GM12878 (cell line): ENCODE results near the gene COPZ1. TPM values are rescaled to one million over a fixed set of nuclear protein-coding genes. Genes with fewer than 3 reads are reported as not detected.
A peak's percentile ranks its signal among the peaks of the same experiment; 100 is the strongest.

Experiments used
- ATAC-seq: fragments of 200-7000 bp; cut with Tn5 transposase; 3 replicates; pipeline ENCODE4 v1.9.1; 2020; ENCODE audit warnings: mild to moderate bottlenecking, moderate library complexity
- BruUV-seq: library from RNA; stranded (reverse); fragments of 400-500 nt; replicated peaks from 2 replicates; lab custom pipeline; 2021; lab: Mats Ljungman, UMichigan
- CTCF ChIA-PET: fragments of 300-600 bp; sonication (Branson Sonifier 250); formaldehyde crosslinking; extraction: SDS; loops from one replicate; lab custom pipeline; 2021; ENCODE audit warnings: inconsistent platforms; lab: Yijun Ruan, JAX
- POLR2A ChIA-PET: fragments of 350-600 bp; formaldehyde crosslinking; extraction: SDS; loops from one replicate; lab custom pipeline; 2021; ENCODE audit warnings: inconsistent platforms; lab: Charles Lee
- RAD21 ChIA-PET: fragments of 300-600 bp; sonication (Branson Sonifier 250); formaldehyde crosslinking; loops from one replicate; lab custom pipeline; 2023; ENCODE audit warnings: antibody characterized with exemption; ENCODE audit not compliant: unreplicated experiment; lab: Charles Lee
- SMC1A ChIA-PET: fragments of 300-600 bp; sonication (Branson Sonifier 250); formaldehyde crosslinking; loops from one replicate; lab custom pipeline; 2023; ENCODE audit not compliant: unreplicated experiment, uncharacterized antibody; lab: Charles Lee
- DNase-seq: peaks from one replicate; pipeline ENCODE4 v3.0.0-alpha.2; 2011; ENCODE audit warnings: low read depth, low spot score
- FAIRE-seq: peaks from 3 replicates; lab custom pipeline; 2011; peaks lifted over from hg19 to GRCh38; lab: Jason Lieb, UNC
- H2AFZ ChIP-seq: 2 replicates; pipeline ENCODE4 v1.6.0; 2011; ENCODE audit warnings: low read depth, low read length, control low read depth; ENCODE audit not compliant: control insufficient read depth
- H3K27ac ChIP-seq: 2 replicates; pipeline ENCODE4 v1.5.1; 2011; ENCODE audit warnings: control low read depth; ENCODE audit not compliant: control insufficient read depth, insufficient read depth
- H3K27me3 ChIP-seq, 2 experiments: replicated peaks in 1 of 2; 2 replicates each; pipeline versions ENCODE4 v1.6.0 to v1.6.1; 2011; ENCODE audit warnings: low read length in 1 of 2; ENCODE audit not compliant: control insufficient read depth in 2 of 2, insufficient read depth in 2 of 2
- H3K36me3 ChIP-seq, 2 experiments: 2 replicates each; pipeline ENCODE4 v1.5.1; 2011; ENCODE audit warnings: low read length in 1 of 2; ENCODE audit not compliant: control insufficient read depth in 2 of 2, insufficient read depth in 2 of 2
- H3K4me1 ChIP-seq: 2 replicates; pipeline ENCODE4 v1.6.1; 2011; ENCODE audit warnings: mild to moderate bottlenecking, low read length, moderate library complexity, mixed read lengths; ENCODE audit not compliant: control insufficient read depth, insufficient read depth
- H3K4me2 ChIP-seq: 2 replicates; pipeline ENCODE4 v1.6.0; 2011; ENCODE audit warnings: control low read depth; ENCODE audit not compliant: control insufficient read depth, insufficient read depth
- H3K4me3 ChIP-seq: fragments of 200-600 bp; sonication (generic); 2 replicates; pipeline ENCODE4 v1.5.1; 2016
- H3K79me2 ChIP-seq: 2 replicates; pipeline ENCODE4 v1.6.0; 2011; ENCODE audit warnings: low read length; ENCODE audit not compliant: control insufficient read depth, insufficient read depth
- H3K9ac ChIP-seq: 2 replicates; pipeline ENCODE4 v1.8.0; 2011; ENCODE audit warnings: low read length, control low read depth, mixed read lengths; ENCODE audit not compliant: control insufficient read depth, insufficient read depth
- H3K9me3 ChIP-seq: replicated peaks from 3 replicates; pipeline ENCODE4 v1.5.1; 2011; ENCODE audit warnings: mild to moderate bottlenecking, low read length; ENCODE audit not compliant: control insufficient read depth, insufficient read depth
- H4K20me1 ChIP-seq: 2 replicates; pipeline ENCODE4 v1.6.0; 2011; ENCODE audit not compliant: control insufficient read depth, insufficient read depth
- EED ChIP-seq: sonication (generic); IDR thresholded peaks from 2 replicates; pipeline ENCODE4 v1.6.1; 2016; ENCODE audit warnings: antibody characterized with exemption, low read depth
- IKZF2 ChIP-seq, 2 experiments: fragments of 450-650 bp; IDR thresholded peaks; 2 replicates each; pipeline ENCODE4 v1.6.1; 2017; ENCODE audit warnings: mild to moderate bottlenecking in 2 of 2, moderate library complexity in 2 of 2
- WGBS: methylation state at CpG from one replicate; pipeline ENCODE4 v1.1.6; 2016; ENCODE audit warnings: low lambda C conversion rate; ENCODE audit not compliant: insufficient replicate concordance, insufficient coverage; ENCODE audit errors: missing lambda C conversion rate; 5-methylcytosine and 5-hydroxymethylcytosine counted together
- in situ Hi-C: fragments of 300-500 bp; cut with MboI; formaldehyde crosslinking; loops from 9 replicates; pipeline ENCODE4 v1.14.3; 2018; ENCODE audit warnings: mixed read lengths
- intact Hi-C: fragments of 100-400 bp; cut with micrococcal nuclease; formaldehyde crosslinking; loops from one replicate; pipeline ENCODE4 v1.14.2; 2022; ENCODE audit not compliant: unreplicated experiment
- polyA plus RNA-seq, 11 experiments: library from polyadenylated mRNA; depleted of rRNA in 4 of 11; unstranded in 6 of 11; stranded (reverse) in 5 of 11; fragments of >200 nt; fragmentation: Nextera tagmentation in 4 of 11; fragmentation: Illumina TruSeq in 1 of 11; extraction: Ambion mirVana in 4 of 11; extraction: Trizol in 1 of 11; gene quantifications; 1 replicate in 1 of 11; 2 replicates in 10 of 11; pipeline versions ENCODE4 v1.2.1 to v1.2.3, GENCODE V29; 2011 to 2016; ENCODE audit warnings: inconsistent platforms in 2 of 11, missing spikeins in 2 of 11, low read depth in 1 of 11
- total RNA-seq, 4 experiments: library from RNA; depleted of rRNA in 3 of 4; stranded (reverse); fragments of >200 nt in 3 of 4; fragmentation: Illumina TruSeq in 1 of 4; extraction: Trizol in 1 of 4; gene quantifications; 2 replicates each; pipeline versions ENCODE4 v1.2.1 to v1.2.3, GENCODE V29; 2013 to 2021

Gene COPZ1
- total and polyA plus RNA-seq, 10 of the 15 experiments (the other 5 are each of a cell fraction or from before 2014, with no cell fraction given), result 112 to 378 (median 184) TPM

- H3K4me1 ChIP-seq, result peaks cover 12% of the 10 kb centered on the region; the same call in 1 of the 2 replicates
- H3K79me2 ChIP-seq, result no peaks in the 10 kb centered on the region
- ChIA-PET RAD21 (interaction anchor here (0.7 to 2.8 kb wide), 8 partner anchors 11 to 136 kb away, joined by 3 to 22 read pairs (median 7); partner anchors contain the start of genes CBX5, COPZ1 and HNRNPA1), SMC1A (interaction anchor here (0.7 to 2.5 kb wide), 12 partner anchors 11 to 142 kb away, joined by 3 to 10 read pairs (median 6); partner anchors contain the start of gene COPZ1), POLR2A (interaction anchor here (0.7 to 3.8 kb wide), 7 partner anchors 22 to 110 kb away, joined by 3 to 29 read pairs (median 4); partner anchors contain the start of genes CBX5 and HNRNPA1), CTCF (interaction anchor here (0.8 to 8.6 kb wide), 13 partner anchors 23 to 325 kb away, joined by 3 to 116 read pairs (median 13); partner anchors contain the start of gene COPZ1)
- DNase-seq, result no peak
- H3K27ac ChIP-seq, result peak overlapping the region; percentile 92
- H3K9me3 ChIP-seq, result no peaks in the 10 kb centered on the region
- intact Hi-C loops (loop anchor here (2.0 kb wide), 2 partner anchors 33 to 137 kb away; partner anchors contain the start of gene COPZ1), in situ Hi-C loops (no loop called here)
- H3K4me3 ChIP-seq, result peak overlapping the region; percentile 84; the same call in 1 of the 2 replicates
- peak overlapping the region; percentile 89; the same call in 1 of the 2 replicates for H3K9ac ChIP-seq
- BruUV-seq, result no TSS peak
- H2AFZ ChIP-seq, result no peak overlapping the region
- 17% methylated on average over 2 of the region's 2 CpGs for WGBS
- no peaks in the 10 kb centered on the region for H3K36me3 ChIP-seq
- peak overlapping the region; percentile 92 for H3K4me2 ChIP-seq
- H4K20me1 ChIP-seq, result no peaks in the 10 kb centered on the region
- TF ChIP-seq IKZF2 (IDR thresholded peaks at IDR 0.05), result no peak
- no peak for TF ChIP-seq EED
- no peak for FAIRE-seq
- ATAC-seq, result no peak
- H3K27me3 ChIP-seq, result no peaks in the 10 kb centered on the region
Measured at GRCh38 chr12:54357506-54358190, 32.7 kb downstream of the COPZ1 start.
